GM18867 (cell line): ENCODE measurements around the gene CD207.
"Not testable (repeated sequence)": the region's sequence is repeated elsewhere in the genome, so short reads cannot be mapped to it uniquely, and the experiment has no call there.

ENCODE experiments used
- ATAC-seq: cut with Tn5 transposase; IDR thresholded peaks from one replicate; pipeline ENCODE4 v1.9.1; 2021; ENCODE audit warnings: mild to moderate bottlenecking, moderate library complexity; ENCODE audit not compliant: unreplicated experiment

The CD207 gene

GRCh38 chr2:70835643-70836042, at the start of gene CD207:
Gene CD207, minus strand, starts transcription at chr2:70835816. Its CDS starts 40 bp downstream, at chr2:70835776.
- ATAC-seq, result no peak

- ATAC-seq, result not testable (repeated sequence)
These were observed 42.9 kb upstream of the CD207 start for GRCh38 chr2:70878543-70878942.

- ATAC-seq, result not testable (repeated sequence)
These were observed 40.5 kb upstream of the CD207 start for GRCh38 chr2:70876138-70876537.

- ATAC-seq, result no peak
These were observed 37.9 kb upstream of the CD207 start for GRCh38 chr2:70873541-70873940.

- ATAC-seq, result peak; percentile 86
These were observed 36.0 kb upstream of the CD207 start for GRCh38 chr2:70871398-70872211.

GRCh38 chr2:70870790-70871189, 35.2 kb upstream of the CD207 start:
- no peak for ATAC-seq

GRCh38 chr2:70868970-70869369, 33.4 kb upstream of the CD207 start:
- no peak for ATAC-seq

GRCh38 chr2:70861777-70862625, 26.4 kb upstream of the CD207 start:
- no peak for ATAC-seq

- ATAC-seq, result no peak
These were observed 20.1 kb upstream of the CD207 start for GRCh38 chr2:70855667-70856066.

- no peak for ATAC-seq
These were observed 18.8 kb upstream of the CD207 start for GRCh38 chr2:70854411-70854810.

- ATAC-seq, result no peak
These were observed 17.2 kb upstream of the CD207 start for GRCh38 chr2:70852824-70853223.

- ATAC-seq, result peak; percentile 97
These were observed 16.1 kb upstream of the CD207 start for GRCh38 chr2:70851704-70852103.

- ATAC-seq, result no peak
These were observed 15.3 kb upstream of the CD207 start for GRCh38 chr2:70850925-70851324.

GRCh38 chr2:70842401-70842800, 6.8 kb upstream of the CD207 start:
- no peak for ATAC-seq

- no peak for ATAC-seq
These were observed 2.6 kb upstream of the CD207 start for GRCh38 chr2:70837980-70838925.

GRCh38 chr2:70834881-70835280, 735 bp downstream of the CD207 start:
- ATAC-seq, result no peak

GRCh38 chr2:70834106-70834505, 1.5 kb downstream of the CD207 start:
- no peak for ATAC-seq

- ATAC-seq, result no peak
These were observed 2.4 kb downstream of the CD207 start for GRCh38 chr2:70833246-70833645.

GRCh38 chr2:70832386-70832785, 3.2 kb downstream of the CD207 start:
- ATAC-seq, result no peak

GRCh38 chr2:70831861-70832260, 3.8 kb downstream of the CD207 start:
- no peak for ATAC-seq

GRCh38 chr2:70830366-70830765, 5.2 kb downstream of the CD207 start:
- ATAC-seq, result no peak
